Transverse colon (tissue), 4 donors: ENCODE measurements around the gene CRYGD. TPM values are rescaled to one million over a fixed set of nuclear protein-coding genes. Genes with fewer than 3 reads are reported as not detected.

Experiments
- DNase-seq: peaks from one replicate; pipeline ENCODE4 v3.0.0-alpha.2; 2019
- H3K27ac ChIP-seq, 4 donors: fragments of 200-600 bp; sonication (generic); 2 replicates each; pipeline ENCODE4 v1.5.1; 2016 to 2018; ENCODE audit warnings: inconsistent platforms in 4 of 4
- H3K27me3 ChIP-seq: fragments of 200-600 bp; sonication (generic); 2 replicates; pipeline ENCODE4 v1.5.1; 2017; ENCODE audit warnings: inconsistent platforms
- H3K36me3 ChIP-seq, 4 donors: fragments of 200-600 bp; sonication (generic); 2 replicates each; pipeline ENCODE4 v1.5.1; 2017 to 2019; ENCODE audit warnings: inconsistent platforms in 4 of 4
- H3K4me1 ChIP-seq, 4 donors: fragments of 200-600 bp; sonication (generic); 2 replicates each; pipeline ENCODE4 v1.5.1; 2017 to 2020; ENCODE audit warnings: inconsistent platforms in 4 of 4
- H3K4me3 ChIP-seq, 4 donors: fragments of 200-600 bp; sonication (generic); 1 replicate in 1 of 4; 2 replicates in 3 of 4; pipeline versions ENCODE4 v1.5.1 to v1.6.1; 2017 to 2019; ENCODE audit warnings: inconsistent platforms in 4 of 4
- H3K9me3 ChIP-seq, 2 donors: fragments of 200-600 bp; sonication (generic); 2 replicates each; pipeline ENCODE4 v1.5.1; 2017 to 2019; ENCODE audit warnings: inconsistent platforms in 2 of 2
- EP300 ChIP-seq: sonication (generic); formaldehyde crosslinking; IDR thresholded peaks from one replicate; pipeline ENCODE4 v1.6.1; 2017; ENCODE audit warnings: antibody characterized with exemption, low read depth
- POLR2A ChIP-seq: fragments of 450-650 bp; IDR thresholded peaks from one replicate; pipeline ENCODE4 v1.6.1; 2016; ENCODE audit warnings: antibody characterized with exemption, mild to moderate bottlenecking, moderate library complexity
- POLR2AphosphoS5 ChIP-seq, 3 donors: sonication (generic); formaldehyde crosslinking; IDR thresholded peaks; one replicate each; pipeline ENCODE4 v1.6.1; 2016; ENCODE audit warnings: antibody characterized with exemption in 3 of 3
- WGBS, 2 donors: methylation state at CpG; one replicate each; pipeline ENCODE4 v1.1.5; 2018; ENCODE audit warnings: low coverage in 1 of 2; 5-methylcytosine and 5-hydroxymethylcytosine counted together
- in situ Hi-C, 4 donors: fragments of 200-750 bp; cut with MboI; loops; one replicate each; pipeline versions ENCODE4 v1.15.0 to v1.15.1; 2017; ENCODE audit warnings: low sequenced_read_pairs in 3 of 4, low pct_ligation_motif_present in 1 of 4, low pct_unique_long_range_greater_than_20kb in 1 of 4
- intact Hi-C: fragments of 100-400 bp; cut with DNase I; formaldehyde crosslinking; loops from one replicate; pipeline ENCODE4 v1.15.1; 2023; ENCODE audit warnings: low total_unique reads
- total RNA-seq, 4 donors: library from RNA; depleted of rRNA; stranded (reverse); fragments of >200 nt; gene quantifications; one replicate each; pipeline ENCODE4 v1.1.0, GENCODE V29; 2016
- TF ChIP-seq, protein P1 (sequence below), 5 experiments: fragments of 200-600 bp in 3 of 5; fragments of 450-650 bp in 2 of 5; sonication (generic) in 3 of 5; IDR thresholded peaks; 1 replicate in 2 of 5; 2 replicates in 3 of 5; pipeline ENCODE4 v1.5.1; 2016 to 2017; ENCODE audit warnings: antibody characterized with exemption in 5 of 5, inconsistent platforms in 3 of 5, mild to moderate bottlenecking in 2 of 5, moderate library complexity in 1 of 5

CRYGD gene
- total RNA-seq, 4 donors from 2014 or later: not detected

DNA sequence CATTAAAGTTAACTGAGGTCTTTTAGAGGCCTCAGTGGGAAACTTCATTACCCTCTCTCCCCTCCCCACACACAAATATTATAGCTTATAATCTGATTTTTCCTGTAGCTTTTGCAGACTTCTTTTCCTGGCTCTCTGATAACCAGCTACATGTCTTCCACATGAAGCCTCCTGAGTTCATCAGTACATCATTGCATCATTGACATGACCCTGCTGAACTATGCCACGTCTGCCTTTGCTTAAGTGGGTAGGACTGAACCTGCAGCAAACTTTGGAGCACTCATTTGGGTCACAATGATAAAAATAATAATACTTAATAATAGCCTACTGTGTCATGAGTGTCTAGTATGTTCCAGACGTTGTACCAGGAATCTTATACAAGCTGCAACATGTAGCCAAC lies 32.1 kb upstream of the CRYGD start:
- intact Hi-C loops (no loop called here), in situ Hi-C loops (no loop called here)
- DNase-seq: no peak
- TF ChIP-seq POLR2A (no peak), EP300 (no peak), POLR2AphosphoS5 (IDR thresholded peaks at IDR 0.05) (no peak)
- TF ChIP-seq, protein P1, sequence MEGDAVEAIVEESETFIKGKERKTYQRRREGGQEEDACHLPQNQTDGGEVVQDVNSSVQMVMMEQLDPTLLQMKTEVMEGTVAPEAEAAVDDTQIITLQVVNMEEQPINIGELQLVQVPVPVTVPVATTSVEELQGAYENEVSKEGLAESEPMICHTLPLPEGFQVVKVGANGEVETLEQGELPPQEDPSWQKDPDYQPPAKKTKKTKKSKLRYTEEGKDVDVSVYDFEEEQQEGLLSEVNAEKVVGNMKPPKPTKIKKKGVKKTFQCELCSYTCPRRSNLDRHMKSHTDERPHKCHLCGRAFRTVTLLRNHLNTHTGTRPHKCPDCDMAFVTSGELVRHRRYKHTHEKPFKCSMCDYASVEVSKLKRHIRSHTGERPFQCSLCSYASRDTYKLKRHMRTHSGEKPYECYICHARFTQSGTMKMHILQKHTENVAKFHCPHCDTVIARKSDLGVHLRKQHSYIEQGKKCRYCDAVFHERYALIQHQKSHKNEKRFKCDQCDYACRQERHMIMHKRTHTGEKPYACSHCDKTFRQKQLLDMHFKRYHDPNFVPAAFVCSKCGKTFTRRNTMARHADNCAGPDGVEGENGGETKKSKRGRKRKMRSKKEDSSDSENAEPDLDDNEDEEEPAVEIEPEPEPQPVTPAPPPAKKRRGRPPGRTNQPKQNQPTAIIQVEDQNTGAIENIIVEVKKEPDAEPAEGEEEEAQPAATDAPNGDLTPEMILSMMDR (IDR thresholded peaks at IDR 0.05): no peak
- no peaks in the 10 kb centered on the region for H3K4me1 ChIP-seq
- H3K27me3 ChIP-seq: no peaks in the 10 kb centered on the region
- no peaks in the 10 kb centered on the region for H3K36me3 ChIP-seq
- H3K9me3 ChIP-seq: no peaks in the 10 kb centered on the region
- 45 to 74% methylated on average over 2 of the region's 2 CpGs for WGBS, 2 donors
- H3K27ac ChIP-seq: no peak overlapping the region
- no peak overlapping the region for H3K4me3 ChIP-seq

DNA sequence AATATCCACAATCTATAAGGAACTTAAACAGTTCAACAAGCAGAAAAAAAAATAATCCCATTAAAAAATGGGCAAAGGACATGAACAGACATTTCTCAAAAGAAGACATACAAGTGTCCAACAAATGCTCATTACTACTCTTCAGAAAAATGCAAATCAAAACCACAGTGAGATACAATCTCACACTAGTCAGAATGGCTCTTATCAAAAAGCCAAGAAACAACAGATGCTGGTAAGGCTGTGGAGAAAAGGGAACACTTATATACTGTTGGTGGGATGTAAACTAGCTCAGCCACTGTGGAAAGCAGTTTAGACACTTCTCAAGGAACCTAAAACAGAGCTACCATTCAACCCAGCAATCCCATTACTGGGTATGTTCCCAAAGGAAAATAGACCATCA lies 28.8 kb upstream of the CRYGD start:
- intact Hi-C loops: no loop called here

DNA sequence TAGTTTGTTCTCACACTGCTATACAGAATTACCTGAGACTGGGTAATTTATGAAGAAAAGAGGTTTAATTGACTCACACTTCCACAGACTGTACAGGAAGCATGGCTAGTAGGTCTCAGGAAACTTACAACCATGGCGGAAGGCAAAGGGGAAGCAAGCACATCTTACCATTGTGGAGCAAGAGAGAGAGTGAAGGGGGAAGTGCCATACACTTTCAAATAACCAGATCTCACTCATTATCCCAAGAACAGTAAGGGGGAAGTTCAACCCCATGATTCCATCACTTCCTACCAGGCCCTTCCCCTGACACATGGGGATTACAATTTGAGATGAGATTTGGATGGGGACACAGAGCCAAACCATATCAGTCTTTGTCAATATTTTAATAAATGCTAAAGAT lies 26.6 kb upstream of the CRYGD start:
- no peak overlapping the region for H3K27ac ChIP-seq
- H3K4me1 ChIP-seq: no peaks in the 10 kb centered on the region
- intact Hi-C loops (no loop called here), in situ Hi-C loops (no loop called here)
- DNase-seq: no peak
- no peaks in the 10 kb centered on the region for H3K36me3 ChIP-seq
- 93% methylated on average over 1 of the region's 1 CpG; no CpG with 5 or more reads in 1 of the 2 donors for WGBS, 2 donors
- H3K27me3 ChIP-seq: no peaks in the 10 kb centered on the region
- no peaks in the 10 kb centered on the region for H3K9me3 ChIP-seq
- TF ChIP-seq POLR2A (no peak), EP300 (no peak), POLR2AphosphoS5 (IDR thresholded peaks at IDR 0.05) (no peak)
- TF ChIP-seq, protein P1 (IDR thresholded peaks at IDR 0.05): no peak
- H3K4me3 ChIP-seq: no peak overlapping the region

More for the DNA sequence above, 28.8 kb upstream of the CRYGD start:
- H3K27me3 ChIP-seq: no peaks in the 10 kb centered on the region
- no peaks in the 10 kb centered on the region for H3K4me1 ChIP-seq
- no peak overlapping the region for H3K27ac ChIP-seq
- TF ChIP-seq POLR2A (no peak), POLR2AphosphoS5 (IDR thresholded peaks at IDR 0.05) (no peak)
- TF ChIP-seq, protein P1 (IDR thresholded peaks at IDR 0.05): no peak
- DNase-seq: no peak
- H3K4me3 ChIP-seq: no peak overlapping the region
- in situ Hi-C loops: no loop called here
- H3K36me3 ChIP-seq: no peaks in the 10 kb centered on the region
- H3K9me3 ChIP-seq: no peaks in the 10 kb centered on the region

DNA sequence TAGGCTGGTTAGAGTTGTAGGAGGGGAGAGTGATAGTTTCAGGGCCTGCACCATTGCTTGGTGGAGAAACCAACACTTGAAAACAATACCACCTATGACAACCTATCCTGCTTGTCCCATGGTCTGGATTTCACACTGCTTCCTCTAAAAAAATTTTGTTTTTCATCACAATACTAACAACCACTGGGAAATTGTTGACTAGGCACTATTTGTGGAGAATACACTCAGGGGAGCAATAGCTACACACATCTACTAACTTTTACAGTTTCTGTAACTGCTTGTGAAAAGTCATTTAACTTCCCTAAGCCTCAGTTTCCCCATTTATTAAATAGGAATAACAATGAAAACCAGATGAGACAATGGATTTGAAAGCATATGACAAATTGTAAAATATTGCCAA lies 25.8 kb upstream of the CRYGD start:
- H3K4me3 ChIP-seq: no peak overlapping the region
- no peaks in the 10 kb centered on the region for H3K27me3 ChIP-seq
- TF ChIP-seq, protein P1 (IDR thresholded peaks at IDR 0.05): no peak
- TF ChIP-seq POLR2A: no peak
- no peak for TF ChIP-seq EP300
- no peak for TF ChIP-seq POLR2AphosphoS5 (IDR thresholded peaks at IDR 0.05)
- no peak for DNase-seq
- H3K9me3 ChIP-seq: no peaks in the 10 kb centered on the region
- in situ Hi-C loops (no loop called here), intact Hi-C loops (no loop called here)
- H3K36me3 ChIP-seq: no peaks in the 10 kb centered on the region
- H3K4me1 ChIP-seq: no peaks in the 10 kb centered on the region
- H3K27ac ChIP-seq: no peak overlapping the region
